CD4-positive, alpha-beta memory T cell (primary cell): ENCODE measurements around the gene SKP2. TPM values are rescaled to one million over a fixed set of nuclear protein-coding genes. Genes with fewer than 3 reads are reported as not detected.

Experiments
- CTCF ChIA-PET: fragments of 350-600 bp; sonication (Branson Sonifier 250); formaldehyde crosslinking; loops from one replicate; lab custom pipeline; 2021; ENCODE audit warnings: inconsistent platforms; ENCODE audit not compliant: partially characterized antibody; lab: Charles Lee
- POLR2A ChIA-PET: fragments of 350-600 bp; sonication (Branson Sonifier 250); formaldehyde crosslinking; loops from one replicate; lab custom pipeline; 2021; ENCODE audit not compliant: partially characterized antibody; lab: Charles Lee
- DNase-seq, 5 donors: peaks; one replicate each; pipeline versions ENCODE4 v3.0.0 to v3.0.0-alpha.2; 2020 to 2022; ENCODE audit warnings: mixed read lengths in 1 of 5
- H3K27ac ChIP-seq: one replicate; pipeline ENCODE4 v1.7.0; 2013; ENCODE audit warnings: low read depth, low read length
- H3K27me3 ChIP-seq: 2 replicates; pipeline ENCODE4 v1.7.0; 2013; ENCODE audit warnings: mild to moderate bottlenecking, low read length, moderate library complexity; ENCODE audit not compliant: insufficient read depth
- H3K36me3 ChIP-seq: 2 replicates; pipeline ENCODE4 v1.7.0; 2013; ENCODE audit warnings: mild to moderate bottlenecking, low read length, moderate library complexity; ENCODE audit not compliant: insufficient read depth
- H3K4me1 ChIP-seq: 2 replicates; pipeline ENCODE4 v1.7.0; 2013; ENCODE audit warnings: mild to moderate bottlenecking, low read length, moderate library complexity; ENCODE audit not compliant: insufficient read depth
- H3K4me3 ChIP-seq, 2 donors: one replicate each; pipeline ENCODE4 v1.7.0; 2013; ENCODE audit warnings: low read length in 2 of 2, mild to moderate bottlenecking in 1 of 2
- H3K9me3 ChIP-seq, 2 donors: one replicate each; pipeline ENCODE4 v1.7.0; 2013; ENCODE audit warnings: low read length in 2 of 2, control low read depth in 1 of 2; ENCODE audit not compliant: control insufficient read depth in 1 of 2
- H3K27ac Mint-ChIP-seq, 7 donors: one replicate each; pipeline ENCODE4 v1.8.0; 2020 to 2021; ENCODE audit warnings: mixed read lengths in 7 of 7, mild to moderate bottlenecking in 6 of 7, inconsistent platforms in 3 of 7, moderate library complexity in 3 of 7
- H3K27me3 Mint-ChIP-seq, 2 donors: one replicate each; pipeline ENCODE4 v1.8.0; 2020 to 2021; ENCODE audit warnings: mixed read lengths in 2 of 2
- H3K36me3 Mint-ChIP-seq, 2 donors: one replicate each; pipeline ENCODE4 v1.8.0; 2020 to 2021; ENCODE audit warnings: mixed read lengths in 2 of 2, inconsistent platforms in 1 of 2, mild to moderate bottlenecking in 1 of 2
- H3K4me1 Mint-ChIP-seq, 4 donors: one replicate each; pipeline ENCODE4 v1.8.0; 2020 to 2021; ENCODE audit warnings: mixed read lengths in 4 of 4, mild to moderate bottlenecking in 1 of 4
- H3K4me3 Mint-ChIP-seq, 8 donors: one replicate each; pipeline ENCODE4 v1.8.0; 2020 to 2021; ENCODE audit warnings: mixed read lengths in 8 of 8, mild to moderate bottlenecking in 7 of 8, moderate library complexity in 6 of 8, inconsistent platforms in 3 of 8
- H3K9me3 Mint-ChIP-seq, 8 donors: one replicate each; pipeline ENCODE4 v1.8.0; 2020 to 2021; ENCODE audit warnings: mixed read lengths in 8 of 8, mild to moderate bottlenecking in 5 of 8, inconsistent platforms in 3 of 8, moderate library complexity in 1 of 8
- intact Hi-C: fragments of 100-400 bp; cut with micrococcal nuclease; formaldehyde crosslinking; loops from one replicate; pipeline ENCODE4 v1.15.1; 2023
- microRNA-seq: library from miRNA; unstranded; fragments of <30 nt; microRNA quantifications from one replicate; pipeline ENCODE4 v1.2.0, GENCODE V29; 2021; ENCODE audit warnings: borderline replicate concordance, borderline number of aligned reads, borderline microRNAs expressed, mixed read lengths
- polyA plus RNA-seq, 2 donors: library from polyadenylated mRNA; unstranded; fragments of 300-500 nt; fragmentation: Illumina TruSeq; gene quantifications; one replicate each; pipeline ENCODE4 v1.2.3, GENCODE V29; 2021
- total RNA-seq, 2 experiments: library from RNA; stranded (reverse); gene quantifications; one replicate each; pipeline ENCODE4 v1.2.3, GENCODE V29; 2021

SKP2 gene
- total and polyA plus RNA-seq, 4 experiments from 2014 or later: 18.3 to 23.9 (median 20.1) TPM

DNA sequence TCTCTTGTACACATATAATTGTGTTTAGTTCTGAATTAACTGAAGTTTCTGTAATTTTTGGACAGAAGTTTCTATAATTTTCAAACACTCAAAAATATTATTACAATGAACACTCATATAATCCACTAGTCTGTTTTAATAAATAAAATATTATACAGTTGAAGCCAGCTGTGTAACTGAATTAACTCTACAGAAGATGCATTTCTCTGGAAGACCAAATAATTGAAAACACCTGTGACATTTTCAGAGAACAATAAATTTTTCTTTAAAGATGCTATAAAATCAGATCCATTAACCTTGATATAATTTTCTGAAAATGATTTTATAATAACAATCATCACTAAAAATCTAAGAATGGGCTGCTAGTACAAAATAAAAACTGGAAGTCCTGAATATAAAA lies 75.1 kb downstream of the SKP2 start:
- ChIA-PET CTCF (interaction anchor here (1.1 to 1.2 kb wide), 2 partner anchors 15 to 16 kb away, joined by 3 read pairs; partner anchors contain the start of gene NADK2), POLR2A (interaction anchor here (1.3 to 2.6 kb wide), 2 partner anchors 14 to 75 kb away, joined by 4 to 8 read pairs; partner anchors contain the start of genes LMBRD2, NADK2 and SKP2)
- H3K9me3 Mint-ChIP-seq: no peaks in the 10 kb centered on the region
- no peaks in the 10 kb centered on the region for H3K9me3 ChIP-seq
- no peak overlapping the region for H3K27ac Mint-ChIP-seq
- H3K4me1 ChIP-seq: no peaks in the 10 kb centered on the region
- no peaks in the 10 kb centered on the region for H3K27me3 Mint-ChIP-seq
- no peak overlapping the region for H3K4me3 Mint-ChIP-seq
- H3K4me1 Mint-ChIP-seq: peaks cover 0 to 8% (median 2%) of the 10 kb centered on the region in 4 donors
- intact Hi-C loops: no loop called here
- H3K27me3 ChIP-seq: no peaks in the 10 kb centered on the region
- H3K36me3 Mint-ChIP-seq: peaks cover 11 to 22% of the 10 kb centered on the region in 2 donors
- no peak for DNase-seq
- no peak overlapping the region for H3K27ac ChIP-seq
- H3K4me3 ChIP-seq: no peak overlapping the region
- H3K36me3 ChIP-seq: peaks cover 14% of the 10 kb centered on the region

DNA sequence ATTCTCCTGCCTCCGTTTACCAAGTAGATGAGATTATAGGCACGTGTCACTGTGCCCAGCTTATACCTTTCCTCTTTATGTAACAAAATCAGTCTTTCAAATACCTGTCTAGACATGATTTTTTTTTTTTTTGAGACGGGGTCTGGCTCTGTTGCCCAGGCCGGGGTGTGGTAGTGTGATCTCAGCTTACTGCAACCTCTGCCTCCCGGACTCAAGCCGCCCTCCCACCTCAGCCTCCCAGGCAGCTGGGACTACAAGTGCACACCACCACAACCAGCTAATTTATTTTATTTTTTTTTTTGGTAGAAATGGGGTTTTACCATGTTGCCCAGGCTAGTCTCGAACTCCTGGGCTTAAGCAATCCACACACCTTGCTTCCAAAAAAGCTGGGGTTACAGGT lies 76.6 kb downstream of the SKP2 start:
- Histone ChIP-seq H3K9me3 (no peaks in the 10 kb centered on the region), H3K27ac (no peak overlapping the region), H3K4me1 (no peaks in the 10 kb centered on the region), H3K36me3 (peaks cover 14% of the 10 kb centered on the region), H3K27me3 (no peaks in the 10 kb centered on the region), H3K4me3 (no peak overlapping the region)
- Mint-ChIP-seq H3K4me3 (no peak overlapping the region), H3K27me3 (no peaks in the 10 kb centered on the region), H3K4me1 (peaks cover 0 to 16% (median 6%) of the 10 kb centered on the region in 4 donors), H3K27ac (no peak overlapping the region), H3K36me3 (peaks cover 11 to 22% of the 10 kb centered on the region in 2 donors), H3K9me3 (no peaks in the 10 kb centered on the region)
- CTCF ChIA-PET: interaction anchor here (0.8 to 1.9 kb wide), 2 partner anchors 8 to 10 kb away, joined by 3 to 5 read pairs; no protein-coding TSS in a partner anchor
- no peak for DNase-seq
- POLR2A ChIA-PET: interaction anchor here (1.3 kb wide), 1 partner anchor 77 kb away, joined by 4 read pairs; the partner anchor contains the start of genes LMBRD2 and SKP2
- intact Hi-C loops: no loop called here

GRCh38 chr5:36230151-36230790 lies 78.4 kb downstream of the SKP2 start:
- CTCF ChIA-PET: interaction anchor here (0.7 to 3.2 kb wide), 3 partner anchors 11 to 151 kb away, joined by 3 to 15 read pairs (median 5); partner anchors contain the start of gene NADK2
- Mint-ChIP-seq H3K4me1 (peaks cover 0 to 16% (median 6%) of the 10 kb centered on the region in 4 donors), H3K27me3 (no peaks in the 10 kb centered on the region), H3K27ac (peak overlapping the region in 1 of 7 donors; percentile 4), H3K36me3 (peaks cover 11% of the 10 kb centered on the region in 2 donors), H3K4me3 (no peak overlapping the region), H3K9me3 (no peaks in the 10 kb centered on the region)
- peaks cover 8% of the 10 kb centered on the region for H3K36me3 ChIP-seq
- no peaks in the 10 kb centered on the region for H3K4me1 ChIP-seq
- H3K9me3 ChIP-seq: no peaks in the 10 kb centered on the region
- intact Hi-C loops: no loop called here
- H3K27ac ChIP-seq: no peak overlapping the region
- POLR2A ChIA-PET: interaction anchor here (1.2 to 2.0 kb wide), 2 partner anchors 11 to 12 kb away, joined by 3 to 8 read pairs; partner anchors contain the start of gene NADK2
- H3K4me3 ChIP-seq: no peak overlapping the region
- DNase-seq: no peak
- H3K27me3 ChIP-seq: no peaks in the 10 kb centered on the region

DNA sequence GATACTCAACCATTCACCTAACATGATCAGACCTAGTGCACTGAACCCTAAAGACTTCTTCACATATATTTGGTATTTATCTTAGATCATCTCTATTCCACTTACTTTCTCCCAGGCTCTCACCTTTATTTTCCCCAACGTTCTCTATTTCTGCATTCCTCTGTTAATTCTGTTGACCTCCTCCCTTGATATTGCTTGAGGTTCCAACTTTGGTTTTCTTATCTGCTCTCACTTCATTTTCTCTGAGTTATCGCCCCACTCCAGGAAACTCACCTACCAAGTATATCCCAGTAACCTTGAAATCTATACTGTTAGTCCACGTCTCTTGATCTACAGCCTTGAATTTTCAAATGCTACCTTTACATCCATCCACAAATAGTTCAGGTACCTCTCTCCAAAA lies 80.6 kb downstream of the SKP2 start:
- Histone ChIP-seq H3K4me3 (no peak overlapping the region), H3K27ac (no peak overlapping the region), H3K36me3 (no peaks in the 10 kb centered on the region), H3K9me3 (no peaks in the 10 kb centered on the region), H3K27me3 (no peaks in the 10 kb centered on the region), H3K4me1 (peaks cover 4% of the 10 kb centered on the region)
- Mint-ChIP-seq H3K27ac (peak overlapping the region in 1 of 7 donors; percentile 77), H3K4me3 (no peak overlapping the region), H3K36me3 (peaks cover 0 to 1% of the 10 kb centered on the region in 2 donors), H3K27me3 (no peaks in the 10 kb centered on the region), H3K9me3 (no peaks in the 10 kb centered on the region), H3K4me1 (peaks cover 5 to 26% (median 9%) of the 10 kb centered on the region in 4 donors)
- DNase-seq: no peak
- ChIA-PET POLR2A (interaction anchor here (2.0 kb wide), 1 partner anchor 9 kb away, joined by 8 read pairs; the partner anchor contains the start of gene NADK2), CTCF (interaction anchor here (3.2 kb wide), 1 partner anchor 8 kb away, joined by 15 read pairs; the partner anchor contains the start of gene NADK2)
- intact Hi-C loops: no loop called here

Small RNAs within 50 kb of the gene (microRNA-seq; reads per million reads assigned to microRNA genes)
- 2.2 reads per million for gene MIR580

Other genes with a start within 250 kb of the SKP2 start
- gene CAPSL, start 213.5 kb upstream of the SKP2 start, total RNA-seq: not detected
- gene CAPSL, start 213.5 kb upstream of the SKP2 start, polyA plus RNA-seq: not detected
- not detected for gene UGT3A1, start 160.7 kb upstream of the SKP2 start, total RNA-seq
- not detected for gene UGT3A1, start 160.7 kb upstream of the SKP2 start, polyA plus RNA-seq
- gene UGT3A2, start 85.2 kb upstream of the SKP2 start, total RNA-seq: not detected
- under 1 TPM in 1 of 2 donors, not detected in 1; 0.17 TPM for gene UGT3A2, start 85.2 kb upstream of the SKP2 start, polyA plus RNA-seq
- gene LMBRD2, start 224 bp upstream of the SKP2 start, total RNA-seq: 10 to 100 TPM; 16.0 to 16.6 TPM
- gene LMBRD2, start 224 bp upstream of the SKP2 start, polyA plus RNA-seq: 1 to 10 TPM; 3.0 to 4.1 TPM
- 10 to 100 TPM; 14.1 to 14.5 TPM for gene NADK2, start 89.8 kb downstream of the SKP2 start, total RNA-seq
- gene NADK2, start 89.8 kb downstream of the SKP2 start, polyA plus RNA-seq: 1 to 10 TPM; 5.8 to 7.9 TPM
- gene RANBP3L, start 149.8 kb downstream of the SKP2 start, total RNA-seq: not detected
- gene RANBP3L, start 149.8 kb downstream of the SKP2 start, polyA plus RNA-seq: not detected